RWPE2 (cell line): ENCODE results near the gene CLSTN2.

Source experiments
- ATAC-seq: fragments of 200-7000 bp; cut with Tn5 transposase; 3 replicates; pipeline ENCODE4 v1.9.1; 2021; ENCODE audit warnings: low read depth
- DNase-seq: peaks from one replicate; pipeline ENCODE4 v3.0.0-alpha.2; 2020; ENCODE audit warnings: low spot score
- H3K27ac ChIP-seq: fragments of 450-650 bp; 2 replicates; pipeline ENCODE4 v1.5.1; 2017; ENCODE audit warnings: mild to moderate bottlenecking; ENCODE audit not compliant: poor library complexity, severe bottlenecking
- H3K27me3 ChIP-seq: fragments of 250-450 bp; sonication (Bioruptor Pico); 2 replicates; pipeline ENCODE4 v1.5.1; 2021; ENCODE audit warnings: mild to moderate bottlenecking, moderate library complexity; ENCODE audit not compliant: insufficient read depth, poor library complexity, severe bottlenecking
- H3K36me3 ChIP-seq: fragments of 250-450 bp; sonication (Bioruptor Pico); 2 replicates; pipeline ENCODE4 v1.5.1; 2020; ENCODE audit warnings: low read depth, mild to moderate bottlenecking, moderate library complexity
- H3K4me1 ChIP-seq: fragments of 250-450 bp; sonication (Bioruptor Pico); 2 replicates; pipeline ENCODE4 v1.5.1; 2021; ENCODE audit warnings: mild to moderate bottlenecking, moderate library complexity; ENCODE audit not compliant: insufficient read depth, poor library complexity, severe bottlenecking
- H3K4me3 ChIP-seq: fragments of 250-450 bp; sonication (Bioruptor Pico); 2 replicates; pipeline ENCODE4 v1.5.1; 2021; ENCODE audit warnings: mild to moderate bottlenecking, moderate library complexity; ENCODE audit not compliant: severe bottlenecking
- H3K9me3 ChIP-seq: fragments of 250-450 bp; sonication (Bioruptor Pico); 2 replicates; pipeline ENCODE4 v1.5.1; 2021; ENCODE audit warnings: mild to moderate bottlenecking, moderate library complexity; ENCODE audit not compliant: severe bottlenecking
- CTCF ChIP-seq: fragments of 450-650 bp; IDR thresholded peaks from one replicate; pipeline ENCODE4 v1.5.1; 2017; ENCODE audit warnings: mild to moderate bottlenecking, moderate library complexity; ENCODE audit not compliant: poor library complexity, severe bottlenecking

CLSTN2 gene

GRCh38 chr3:140077406-140077805 lies 142.4 kb downstream of the CLSTN2 start:
- no peak overlapping the region for H3K4me3 ChIP-seq
- H3K9me3 ChIP-seq, result no peaks in the 10 kb centered on the region
- no peak for ATAC-seq
- DNase-seq, result no peak
- H3K27me3 ChIP-seq, result no peaks in the 10 kb centered on the region
- no peak overlapping the region for H3K27ac ChIP-seq
- TF ChIP-seq CTCF, result no peak
- H3K4me1 ChIP-seq, result no peaks in the 10 kb centered on the region
- H3K36me3 ChIP-seq, result no peaks in the 10 kb centered on the region

DNA sequence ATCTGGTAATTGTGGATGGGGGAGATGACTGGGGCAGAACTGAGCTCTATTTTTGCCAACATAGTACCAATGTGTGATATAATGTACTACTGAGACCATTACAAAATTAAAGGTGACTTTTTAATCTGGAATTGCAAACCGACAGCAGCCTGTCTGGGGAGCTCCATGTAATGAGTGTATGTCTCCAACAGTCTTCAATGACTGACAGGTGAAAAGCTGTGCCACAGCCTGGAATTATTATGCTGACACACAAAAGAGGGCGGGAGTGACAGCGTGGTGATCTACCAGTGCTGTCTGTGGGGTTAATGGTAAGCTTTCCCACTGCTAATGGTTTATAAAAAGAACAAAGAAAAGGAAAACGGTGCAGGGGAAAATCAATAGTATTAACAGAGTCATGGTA lies 143.4 kb downstream of the CLSTN2 start:
- no peak for DNase-seq
- no peak for ATAC-seq
- no peak overlapping the region for H3K27ac ChIP-seq
- no peak overlapping the region for H3K4me3 ChIP-seq
- TF ChIP-seq CTCF, result no peak
- H3K36me3 ChIP-seq, result no peaks in the 10 kb centered on the region
- no peaks in the 10 kb centered on the region for H3K9me3 ChIP-seq
- H3K27me3 ChIP-seq, result no peaks in the 10 kb centered on the region
- H3K4me1 ChIP-seq, result no peaks in the 10 kb centered on the region

- no peak for ATAC-seq
- Histone ChIP-seq H3K36me3 (no peaks in the 10 kb centered on the region), H3K4me3 (no peak overlapping the region), H3K27ac (no peak overlapping the region), H3K4me1 (no peaks in the 10 kb centered on the region), H3K9me3 (no peaks in the 10 kb centered on the region), H3K27me3 (no peaks in the 10 kb centered on the region)
- no peak for DNase-seq
- no peak for TF ChIP-seq CTCF
These were observed 144.0 kb downstream of the CLSTN2 start for GRCh38 chr3:140078940-140079339.

DNA sequence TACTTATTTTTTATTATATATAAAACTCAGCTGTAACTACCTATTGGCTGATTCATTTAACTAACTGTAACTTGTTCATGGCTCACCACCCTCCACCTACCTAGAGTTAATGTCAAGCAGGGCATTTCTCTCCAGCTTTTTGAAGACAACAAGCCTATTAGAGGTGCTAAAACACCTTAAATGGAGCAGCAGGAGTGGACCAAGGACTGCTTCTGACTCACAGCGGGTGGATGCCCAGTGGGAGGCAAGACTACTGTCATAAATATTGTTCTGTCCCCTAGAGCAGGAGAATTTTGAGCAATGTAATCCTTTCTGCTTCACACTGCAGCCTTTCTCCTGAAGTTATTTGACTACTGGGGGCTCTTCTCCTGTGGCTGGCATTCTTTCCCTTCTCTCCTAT lies 146.9 kb downstream of the CLSTN2 start:
- Histone ChIP-seq H3K27ac (no peak overlapping the region), H3K4me1 (no peaks in the 10 kb centered on the region), H3K9me3 (no peaks in the 10 kb centered on the region), H3K27me3 (no peaks in the 10 kb centered on the region), H3K4me3 (no peak overlapping the region), H3K36me3 (no peaks in the 10 kb centered on the region)
- ATAC-seq, result no peak
- no peak for DNase-seq
- no peak for TF ChIP-seq CTCF

- H3K4me3 ChIP-seq, result no peak overlapping the region
- H3K36me3 ChIP-seq, result no peaks in the 10 kb centered on the region
- H3K27ac ChIP-seq, result no peak overlapping the region
- ATAC-seq (no peak), DNase-seq (no peak)
- no peaks in the 10 kb centered on the region for H3K27me3 ChIP-seq
- H3K4me1 ChIP-seq, result no peaks in the 10 kb centered on the region
- no peaks in the 10 kb centered on the region for H3K9me3 ChIP-seq
- TF ChIP-seq CTCF, result no peak
These were observed 150.0 kb downstream of the CLSTN2 start for GRCh38 chr3:140085001-140085400.
